ENCODE results near the gene MRLN.

MRLN gene

DNA sequence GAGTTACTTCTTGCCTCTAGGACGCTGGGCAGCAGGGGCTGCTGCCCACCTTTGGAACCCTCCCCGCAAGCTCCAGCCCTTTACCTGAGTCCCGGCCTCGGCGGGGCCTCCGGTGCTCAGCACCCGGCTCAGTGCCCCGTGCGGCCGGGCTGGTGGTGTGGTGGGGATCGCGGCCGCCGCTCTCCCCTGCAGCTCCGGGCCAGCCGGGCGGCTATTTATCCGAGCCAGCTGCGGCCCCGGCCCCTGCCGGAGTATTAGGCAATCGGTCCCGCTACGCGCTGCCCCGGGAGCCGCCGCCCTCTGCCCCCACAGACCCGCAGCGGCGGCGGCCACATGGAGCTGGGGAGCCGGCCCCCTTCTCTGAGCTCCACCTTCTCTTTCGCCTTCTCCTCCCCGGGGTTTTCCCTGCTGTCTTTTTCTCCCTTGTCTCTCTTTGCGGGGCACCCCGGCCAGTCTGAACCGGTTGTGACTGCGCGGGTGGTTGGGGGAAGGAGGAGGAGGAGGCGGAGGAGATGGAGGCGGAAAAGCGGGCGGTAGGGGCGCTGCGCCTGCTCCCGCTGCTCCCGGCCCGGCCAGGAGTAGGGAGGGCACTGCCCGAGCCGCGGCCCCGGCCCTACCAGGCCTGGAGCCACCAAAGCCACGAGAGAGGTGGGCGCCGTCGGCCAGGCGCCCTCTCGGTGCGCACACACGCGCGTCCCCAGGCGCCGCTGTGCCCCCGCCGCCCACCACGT lies 43.7 kb downstream of the MRLN start, which contains the start of gene SLC16A9:
Gene SLC16A9, minus strand, starts transcription at position 456 of the 731 bp plus-strand sequence. CDS start 25,559 bp downstream, outside the sequence.
- DNase-seq (ENCODE audit: extremely low read depth, low read depth) = peak; percentile 2
- peak within 1 kb of the TSS; percentile 45 for H3K4me3 ChIP-seq (replicated peaks; ENCODE audit: low read depth, low read length)
- TF ChIP-seq CTCF (IDR thresholded peaks at IDR 0.05; ENCODE audit: low read depth, low read length, missing control alignments) = peak; percentile 28

GRCh38 chr10:59708816-59709394 lies 44.4 kb downstream of the MRLN start:
- peak overlapping the region; percentile 45 for H3K4me3 ChIP-seq (replicated peaks; ENCODE audit: low read depth, low read length)
- DNase-seq (ENCODE audit: extremely low read depth, low read depth) = no peak
- TF ChIP-seq CTCF (IDR thresholded peaks at IDR 0.05; ENCODE audit: low read depth, low read length, missing control alignments) = no peak

DNA sequence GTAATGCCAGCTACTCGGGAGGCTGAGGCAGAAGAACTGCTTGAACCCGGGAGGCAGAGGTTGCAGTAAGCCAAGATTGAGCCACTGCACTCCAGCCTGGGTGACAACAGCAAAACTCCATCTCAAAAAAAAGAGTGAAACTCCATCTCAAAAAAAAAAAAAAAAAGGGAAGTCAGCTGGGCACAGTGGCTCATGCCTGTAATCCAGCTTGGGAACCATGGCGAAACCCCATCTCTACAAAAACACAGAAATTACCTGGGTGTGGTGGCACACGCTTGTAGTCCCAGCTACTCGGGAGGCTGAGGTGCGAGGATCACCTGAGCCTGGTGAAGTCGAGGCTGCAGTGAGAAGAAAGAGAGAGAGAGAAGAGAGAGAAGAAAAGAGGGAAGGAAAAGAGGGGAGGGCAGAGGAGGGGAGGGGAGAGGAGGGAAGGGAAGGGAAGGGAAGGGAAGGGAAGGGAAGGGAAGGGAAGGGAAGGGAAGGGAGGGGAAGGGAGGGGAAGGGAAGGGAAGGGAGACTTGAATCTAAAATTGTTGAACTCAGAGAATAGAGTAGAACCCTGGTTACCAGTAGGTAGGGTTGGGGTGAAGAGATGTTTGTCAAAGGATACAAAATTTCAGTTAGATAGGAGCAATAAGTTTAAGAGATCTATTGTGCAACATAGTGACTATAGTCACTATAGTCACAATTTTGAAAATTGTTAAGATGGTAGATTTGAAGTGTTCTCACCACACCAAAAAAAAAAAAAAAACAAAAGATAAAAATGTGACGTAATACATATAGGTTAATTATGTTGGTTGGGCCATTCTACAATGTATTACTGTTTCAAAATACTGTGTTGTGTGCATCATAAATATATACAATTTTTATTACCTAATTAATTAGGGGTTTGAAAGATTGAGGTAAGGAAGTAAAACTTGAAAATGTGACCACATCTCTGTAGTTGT lies 46.1 kb downstream of the MRLN start:
- no peak for TF ChIP-seq CTCF (IDR thresholded peaks at IDR 0.05; ENCODE audit: low read depth, low read length, missing control alignments)
- no peak overlapping the region for H3K4me3 ChIP-seq (replicated peaks; ENCODE audit: low read depth, low read length)
- no peak for DNase-seq (ENCODE audit: extremely low read depth, low read depth)

DNA sequence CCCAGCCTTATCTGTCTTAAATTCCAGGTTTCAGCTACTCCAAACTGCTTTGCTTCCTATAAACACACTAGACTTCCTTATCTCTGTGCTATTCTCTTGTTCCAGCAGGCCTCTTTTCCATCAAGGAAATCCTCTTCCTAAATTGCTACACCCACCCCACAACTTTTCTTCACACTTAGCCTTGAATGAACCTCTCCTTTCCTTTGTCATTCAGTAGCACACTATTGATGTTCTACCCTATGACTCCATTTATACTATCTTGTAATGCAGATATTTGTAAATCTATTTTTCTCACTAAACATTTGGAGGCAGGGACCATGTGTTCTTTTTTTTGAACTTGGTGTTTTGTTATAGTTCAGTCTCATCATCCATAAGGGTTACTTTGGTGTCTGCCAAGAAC lies 47.3 kb downstream of the MRLN start:
- no peak for TF ChIP-seq CTCF (IDR thresholded peaks at IDR 0.05; ENCODE audit: low read depth, low read length, missing control alignments)
- no peak for DNase-seq (ENCODE audit: extremely low read depth, low read depth)
- no peak overlapping the region for H3K4me3 ChIP-seq (replicated peaks; ENCODE audit: low read depth, low read length)

GRCh38 chr10:59704630-59705029 lies 48.6 kb downstream of the MRLN start:
- DNase-seq (ENCODE audit: extremely low read depth, low read depth) = no peak
- no peak overlapping the region for H3K4me3 ChIP-seq (replicated peaks; ENCODE audit: low read depth, low read length)
- no peak for TF ChIP-seq CTCF (IDR thresholded peaks at IDR 0.05; ENCODE audit: low read depth, low read length, missing control alignments)

GRCh38 chr10:59702347-59702746 lies 50.9 kb downstream of the MRLN start:
- H3K4me3 ChIP-seq (replicated peaks; ENCODE audit: low read depth, low read length) = no peak overlapping the region
- DNase-seq (ENCODE audit: extremely low read depth, low read depth) = no peak
- TF ChIP-seq CTCF (IDR thresholded peaks at IDR 0.05; ENCODE audit: low read depth, low read length, missing control alignments) = no peak
